ENCODE measurements around the gene DCAF5. TPM values are rescaled to one million over a fixed set of nuclear protein-coding genes. Genes with fewer than 3 reads are reported as not detected.

Gene DCAF5
- total and polyA plus RNA-seq, 9 donors: 22.4 to 43.1 (median 36.7) TPM

DNA sequence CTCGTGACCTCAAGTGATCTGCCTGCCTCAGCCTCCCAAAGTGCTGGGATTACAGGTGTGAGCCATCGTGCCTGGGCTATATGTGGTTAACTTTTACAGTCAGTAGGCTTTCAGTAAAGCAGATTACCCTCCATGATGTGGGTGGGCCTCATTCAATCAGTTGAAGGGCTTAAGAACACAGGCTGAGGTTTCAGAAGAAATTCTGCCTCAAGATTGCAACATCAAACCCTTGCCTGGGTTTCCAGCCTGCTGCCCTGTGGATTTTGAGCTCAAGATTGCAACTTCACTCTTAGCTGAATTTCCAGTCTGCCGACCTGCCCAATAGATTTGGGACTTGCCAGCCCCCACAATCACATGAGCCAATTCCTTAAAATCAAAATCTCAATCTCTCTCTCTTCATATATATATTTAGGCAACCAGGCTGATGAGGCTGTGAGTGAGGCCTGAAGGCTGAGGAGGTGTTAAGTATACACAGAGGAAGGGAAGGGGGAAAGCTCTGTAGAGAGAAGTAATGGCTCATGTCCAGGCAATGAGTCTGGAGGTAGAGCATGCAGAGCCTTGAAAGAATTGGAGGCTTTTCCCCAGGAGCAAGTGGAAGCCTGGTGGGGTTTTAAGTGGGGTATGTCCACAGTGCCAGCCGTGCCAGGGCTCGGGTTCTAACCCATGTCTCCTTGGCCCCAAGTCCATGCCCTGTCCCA is 140.5 kb downstream of the DCAF5 start:
- no peak overlapping the region for H3K4me3 ChIP-seq (ENCODE audit: low read length)
- H3K9me3 ChIP-seq (replicated peaks; ENCODE audit: control insufficient read depth, low read depth, low read length): no peaks in the 10 kb centered on the region
- 100% methylated on average over 1 of the region's 5 CpGs for WGBS (ENCODE audit: insufficient coverage)
- H3K27me3 ChIP-seq (ENCODE audit: control insufficient read depth, insufficient read depth, low read length): no peaks in the 10 kb centered on the region
- no peak for DNase-seq
- no peaks in the 10 kb centered on the region for H3K36me3 ChIP-seq (ENCODE audit: control insufficient read depth, insufficient read depth, low read length)
- peaks cover 18% of the 10 kb centered on the region for H3K4me1 ChIP-seq (ENCODE audit: control insufficient read depth, insufficient read depth, low read length)
- H3K27ac ChIP-seq (ENCODE audit: low read length): no peak overlapping the region

DNA sequence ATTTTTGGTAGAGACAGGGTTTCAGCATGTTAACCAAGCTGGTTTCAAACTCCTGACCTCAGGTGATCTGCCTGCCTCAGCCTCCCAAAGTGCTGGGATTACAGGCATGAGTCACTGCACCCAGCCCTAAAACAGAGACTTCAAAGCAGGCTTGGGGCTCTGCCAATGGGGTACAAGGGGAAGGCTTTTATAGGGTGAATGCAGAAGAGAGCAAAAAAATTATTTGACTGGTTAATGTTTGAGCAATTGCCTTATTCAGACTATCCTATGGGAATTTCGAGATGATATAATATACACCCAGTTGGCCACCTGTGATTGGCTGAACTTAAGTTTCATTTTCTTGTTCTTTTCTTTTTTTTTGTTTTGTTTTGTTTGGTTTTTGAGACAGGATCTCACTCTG is 142.3 kb downstream of the DCAF5 start:
- peak; percentile 11 for DNase-seq
- no peak overlapping the region for H3K4me3 ChIP-seq (ENCODE audit: low read length)
- WGBS (ENCODE audit: insufficient coverage): no CpG with 5 or more reads among the region's 1 CpG

DNA sequence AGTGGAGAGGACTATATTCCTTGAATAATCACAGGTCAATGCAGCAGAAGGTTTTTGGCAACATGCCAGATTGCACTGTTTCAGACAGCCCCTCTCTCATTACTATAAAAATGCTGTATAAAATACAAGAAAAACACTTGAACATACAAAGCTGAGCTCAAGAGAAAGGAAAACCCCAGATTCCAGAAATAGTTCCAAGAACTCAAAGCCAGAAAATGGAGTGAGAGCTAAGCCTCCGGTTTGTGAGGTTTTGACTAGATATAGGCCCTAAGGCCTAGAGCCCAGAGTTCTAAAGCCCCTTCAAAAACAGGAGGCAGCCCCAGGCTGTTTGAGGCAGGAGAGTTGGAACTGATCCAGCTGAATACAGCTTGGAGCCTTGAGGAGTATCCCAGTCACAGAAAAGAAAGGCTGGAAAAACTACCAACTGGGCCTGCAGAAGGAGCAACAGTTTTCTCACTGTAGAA is 144.5 kb downstream of the DCAF5 start:
- Histone ChIP-seq H3K27ac (ENCODE audit: low read length) (peak overlapping the region; percentile 84), H3K4me3 (ENCODE audit: low read length) (no peak overlapping the region), H3K9me3 (replicated peaks; ENCODE audit: control insufficient read depth, low read depth, low read length) (no peaks in the 10 kb centered on the region), H3K36me3 (ENCODE audit: control insufficient read depth, insufficient read depth, low read length) (no peaks in the 10 kb centered on the region), H3K27me3 (ENCODE audit: control insufficient read depth, insufficient read depth, low read length) (no peaks in the 10 kb centered on the region), H3K4me1 (ENCODE audit: control insufficient read depth, insufficient read depth, low read length) (peaks cover 29% of the 10 kb centered on the region)
- DNase-seq: peak; percentile 88
- no CpG with 5 or more reads among the region's 1 CpG for WGBS (ENCODE audit: insufficient coverage)

More for the DNA sequence above, 142.3 kb downstream of the DCAF5 start:
- Histone ChIP-seq H3K36me3 (ENCODE audit: control insufficient read depth, insufficient read depth, low read length) (no peaks in the 10 kb centered on the region), H3K4me1 (ENCODE audit: control insufficient read depth, insufficient read depth, low read length) (peaks cover 21% of the 10 kb centered on the region), H3K27me3 (ENCODE audit: control insufficient read depth, insufficient read depth, low read length) (no peaks in the 10 kb centered on the region), H3K27ac (ENCODE audit: low read length) (no peak overlapping the region), H3K9me3 (replicated peaks; ENCODE audit: control insufficient read depth, low read depth, low read length) (no peaks in the 10 kb centered on the region)

DNA sequence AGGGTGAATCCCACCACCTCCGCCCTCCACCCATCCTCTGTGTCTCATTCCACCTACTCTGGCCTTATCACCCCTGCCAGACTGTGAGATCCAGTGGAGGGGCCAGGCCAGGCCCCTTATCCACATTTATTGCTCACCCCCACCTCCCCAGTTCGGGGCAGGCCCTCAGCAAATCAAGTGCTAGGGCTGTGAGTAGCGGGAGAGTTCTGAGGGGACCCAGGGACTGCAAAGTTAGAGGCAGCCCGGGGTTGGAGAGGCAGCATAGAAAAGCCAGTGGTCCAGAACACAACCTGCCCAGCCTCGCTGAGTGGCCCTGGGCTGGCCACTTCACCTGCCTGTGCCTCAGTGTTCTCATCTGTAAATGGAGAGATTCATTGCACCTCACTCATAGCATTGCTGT is 146.6 kb downstream of the DCAF5 start:
- H3K4me1 ChIP-seq (ENCODE audit: control insufficient read depth, insufficient read depth, low read length): peaks cover 26% of the 10 kb centered on the region
- no peaks in the 10 kb centered on the region for H3K27me3 ChIP-seq (ENCODE audit: control insufficient read depth, insufficient read depth, low read length)
- H3K27ac ChIP-seq (ENCODE audit: low read length): no peak overlapping the region
- no peaks in the 10 kb centered on the region for H3K36me3 ChIP-seq (ENCODE audit: control insufficient read depth, insufficient read depth, low read length)
- WGBS (ENCODE audit: insufficient coverage): 89% methylated on average over 3 of the region's 5 CpGs
- no peaks in the 10 kb centered on the region for H3K9me3 ChIP-seq (replicated peaks; ENCODE audit: control insufficient read depth, low read depth, low read length)
- DNase-seq: no peak
- H3K4me3 ChIP-seq (ENCODE audit: low read length): no peak overlapping the region

DNA sequence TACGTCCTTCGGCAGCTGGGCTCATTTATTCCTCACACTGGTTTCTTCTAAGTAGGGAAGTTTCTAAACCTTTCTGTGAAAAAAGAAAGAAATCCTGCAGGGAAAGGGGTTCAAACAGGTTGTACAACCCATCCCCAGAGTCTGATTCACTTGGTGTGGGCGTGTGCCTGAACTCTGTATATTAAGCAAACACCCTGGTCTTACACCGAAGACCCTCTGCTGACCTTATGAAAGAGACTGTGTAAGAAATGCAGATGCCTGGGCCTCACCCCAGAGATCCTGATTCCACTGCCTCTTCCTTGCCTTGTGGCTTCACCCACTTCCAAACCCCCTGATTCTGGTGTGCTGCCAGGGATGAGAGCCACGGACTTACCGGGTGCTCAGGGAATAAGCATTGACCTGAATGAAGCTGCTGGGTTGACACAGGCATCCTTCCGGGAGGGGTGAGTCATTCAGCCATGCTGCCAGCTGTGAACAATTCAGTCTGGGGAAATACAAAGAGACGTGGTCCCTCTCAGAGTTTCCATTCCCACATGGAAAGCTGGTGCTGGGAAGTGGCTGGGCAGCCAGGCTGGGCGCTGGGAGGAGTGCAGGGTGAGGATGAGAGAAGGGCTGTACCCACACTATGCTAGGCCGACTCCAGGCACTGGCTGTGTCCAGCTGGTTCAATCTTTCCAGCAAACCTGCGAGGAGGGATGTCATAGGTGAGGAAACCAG is 147.3 kb downstream of the DCAF5 start:
- Histone ChIP-seq H3K9me3 (replicated peaks; ENCODE audit: control insufficient read depth, low read depth, low read length) (no peaks in the 10 kb centered on the region), H3K27ac (ENCODE audit: low read length) (no peak overlapping the region), H3K36me3 (ENCODE audit: control insufficient read depth, insufficient read depth, low read length) (no peaks in the 10 kb centered on the region), H3K27me3 (ENCODE audit: control insufficient read depth, insufficient read depth, low read length) (no peaks in the 10 kb centered on the region), H3K4me1 (ENCODE audit: control insufficient read depth, insufficient read depth, low read length) (peaks cover 26% of the 10 kb centered on the region), H3K4me3 (ENCODE audit: low read length) (no peak overlapping the region)
- peak; percentile 80 for DNase-seq
- WGBS (ENCODE audit: insufficient coverage): 45% methylated on average over 6 of the region's 11 CpGs

DNA sequence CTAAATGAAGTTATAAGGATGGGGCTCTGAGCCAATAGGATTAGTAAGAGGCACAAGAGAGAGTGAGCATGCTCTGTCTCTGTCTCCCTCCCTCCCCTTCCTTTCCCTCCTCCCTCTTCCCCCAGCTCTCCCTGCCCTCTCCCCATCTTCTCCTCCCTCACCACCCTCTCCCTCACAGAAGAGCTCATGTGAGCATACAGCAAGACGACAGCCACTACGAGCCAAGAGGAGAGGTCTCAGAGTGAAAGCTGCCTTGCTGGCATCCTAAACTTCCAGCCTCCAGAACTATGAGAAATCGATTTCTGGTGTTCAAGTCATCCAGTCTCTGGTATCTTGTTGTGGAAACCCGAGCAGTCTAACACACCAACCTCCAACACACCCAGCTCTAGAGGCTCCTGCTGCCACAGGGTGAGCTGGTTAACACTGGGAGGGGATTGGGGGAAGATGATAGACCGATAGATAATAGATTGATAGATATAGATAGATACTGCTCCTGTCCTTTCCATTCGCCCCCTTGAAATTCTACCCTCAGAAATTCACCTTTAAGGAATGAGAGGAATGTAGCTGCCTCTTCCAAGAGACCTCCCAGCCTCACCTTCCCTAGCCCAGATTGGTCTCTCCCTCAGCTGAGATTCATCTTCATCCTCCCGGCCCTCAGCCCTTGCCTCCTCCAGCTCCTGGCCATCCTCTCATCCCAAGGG is 148.0 kb downstream of the DCAF5 start:
- peak; percentile 25 for DNase-seq
- whole genome bisulfite sequencing (ENCODE audit: insufficient coverage): 13% methylated on average over 2 of the region's 7 CpGs
- Histone ChIP-seq H3K4me1 (ENCODE audit: control insufficient read depth, insufficient read depth, low read length) (peaks cover 26% of the 10 kb centered on the region), H3K9me3 (replicated peaks; ENCODE audit: control insufficient read depth, low read depth, low read length) (no peaks in the 10 kb centered on the region), H3K36me3 (ENCODE audit: control insufficient read depth, insufficient read depth, low read length) (no peaks in the 10 kb centered on the region), H3K27ac (ENCODE audit: low read length) (no peak overlapping the region), H3K4me3 (ENCODE audit: low read length) (no peak overlapping the region), H3K27me3 (ENCODE audit: control insufficient read depth, insufficient read depth, low read length) (no peaks in the 10 kb centered on the region)

DNA sequence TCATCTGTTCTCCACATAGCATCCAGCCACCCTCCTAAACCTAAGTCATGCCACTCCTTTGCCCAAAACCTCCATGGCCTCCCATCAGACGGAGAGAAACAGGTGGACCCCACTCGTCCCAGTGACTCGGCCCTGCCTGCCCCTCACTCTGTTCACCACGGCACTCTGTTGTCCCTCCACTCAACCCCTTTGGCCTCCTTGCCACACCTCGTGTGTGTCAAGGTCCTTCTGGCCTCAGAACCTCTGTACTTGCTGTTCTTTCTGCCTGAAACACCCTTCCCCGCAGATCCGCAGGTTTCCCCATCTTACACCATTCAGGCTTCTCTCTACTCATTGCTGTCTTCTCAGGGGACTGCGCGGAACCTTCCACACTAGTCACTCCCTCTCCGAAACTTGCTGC is 149.3 kb downstream of the DCAF5 start:
- H3K4me1 ChIP-seq (ENCODE audit: control insufficient read depth, insufficient read depth, low read length): peaks cover 22% of the 10 kb centered on the region
- WGBS (ENCODE audit: insufficient coverage): 83% methylated on average over 10 of the region's 10 CpGs
- H3K27ac ChIP-seq (ENCODE audit: low read length): no peak overlapping the region
- no peak for DNase-seq
- no peaks in the 10 kb centered on the region for H3K9me3 ChIP-seq (replicated peaks; ENCODE audit: control insufficient read depth, low read depth, low read length)
- no peak overlapping the region for H3K4me3 ChIP-seq (ENCODE audit: low read length)
- no peaks in the 10 kb centered on the region for H3K36me3 ChIP-seq (ENCODE audit: control insufficient read depth, insufficient read depth, low read length)
- H3K27me3 ChIP-seq (ENCODE audit: control insufficient read depth, insufficient read depth, low read length): no peaks in the 10 kb centered on the region

DNA sequence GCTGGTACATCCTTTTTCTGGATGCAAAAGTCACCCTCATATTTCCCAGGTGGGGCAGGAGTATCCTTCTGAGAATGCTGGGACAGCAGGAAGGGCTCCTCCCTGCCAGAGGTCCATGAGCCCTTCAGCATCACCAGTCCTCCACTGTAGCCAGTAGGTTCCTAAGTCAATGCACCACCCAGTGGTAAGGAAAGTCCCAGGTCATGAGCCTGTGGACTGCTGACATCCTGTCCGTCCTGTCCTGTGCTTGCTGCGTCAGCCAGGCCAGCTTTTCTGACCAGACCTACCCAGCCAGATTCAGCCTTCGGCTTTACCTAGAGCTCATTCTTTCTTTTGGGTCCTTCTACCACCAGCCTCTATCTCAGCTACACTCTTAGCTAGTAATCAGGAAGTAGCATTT is 150.8 kb downstream of the DCAF5 start:
- DNase-seq: peak; percentile 25
- Histone ChIP-seq H3K4me3 (ENCODE audit: low read length) (no peak overlapping the region), H3K9me3 (replicated peaks; ENCODE audit: control insufficient read depth, low read depth, low read length) (no peaks in the 10 kb centered on the region), H3K36me3 (ENCODE audit: control insufficient read depth, insufficient read depth, low read length) (no peaks in the 10 kb centered on the region), H3K4me1 (ENCODE audit: control insufficient read depth, insufficient read depth, low read length) (peaks cover 17% of the 10 kb centered on the region), H3K27ac (ENCODE audit: low read length) (no peak overlapping the region), H3K27me3 (ENCODE audit: control insufficient read depth, insufficient read depth, low read length) (no peaks in the 10 kb centered on the region)
- 72% methylated on average over 3 of the region's 3 CpGs for WGBS (ENCODE audit: insufficient coverage)

DNA sequence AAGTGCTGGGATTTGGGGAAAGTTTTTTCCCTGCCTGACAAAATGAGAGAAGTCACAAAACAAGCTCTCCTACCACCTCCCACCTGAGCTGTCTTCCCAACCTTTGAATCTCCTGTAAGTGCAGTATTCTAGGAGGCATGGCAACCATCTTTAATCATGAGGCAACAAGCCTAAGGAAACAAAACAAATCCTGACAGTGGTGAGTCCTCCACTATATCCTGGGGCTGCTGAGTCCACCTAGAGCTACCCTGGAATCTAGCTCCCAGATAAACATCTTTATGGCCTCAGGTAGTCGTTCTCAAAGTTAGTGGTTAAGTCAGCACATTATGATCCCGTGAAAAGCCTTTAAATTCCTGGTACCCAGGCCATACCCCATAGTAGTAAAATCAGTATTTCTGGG is 151.5 kb downstream of the DCAF5 start:
- no peaks in the 10 kb centered on the region for H3K9me3 ChIP-seq (replicated peaks; ENCODE audit: control insufficient read depth, low read depth, low read length)
- H3K27me3 ChIP-seq (ENCODE audit: control insufficient read depth, insufficient read depth, low read length): no peaks in the 10 kb centered on the region
- no peaks in the 10 kb centered on the region for H3K36me3 ChIP-seq (ENCODE audit: control insufficient read depth, insufficient read depth, low read length)
- WGBS (ENCODE audit: insufficient coverage): no CpG with 5 or more reads among the region's 2 CpGs
- no peak overlapping the region for H3K4me3 ChIP-seq (ENCODE audit: low read length)
- no peak overlapping the region for H3K27ac ChIP-seq (ENCODE audit: low read length)
- no peak for DNase-seq
- peaks cover 17% of the 10 kb centered on the region for H3K4me1 ChIP-seq (ENCODE audit: control insufficient read depth, insufficient read depth, low read length)

All from muscle of leg (tissue), 11 donors.